Left ventricle myocardium inferior (tissue), 1 donor: ENCODE results near the gene ANKFY1. TPM values are rescaled to one million over a fixed set of nuclear protein-coding genes. Genes with fewer than 3 reads are reported as not detected.

ENCODE experiments used
- DNase-seq: peaks from one replicate; pipeline ENCODE4 v3.0.0-alpha.2; 2020
- H3K27ac ChIP-seq: fragments of 200-600 bp; replicated peaks from 2 replicates; pipeline ENCODE4 v1.8.0; 2021
- H3K27me3 ChIP-seq: fragments of 200-600 bp; 2 replicates; pipeline ENCODE4 v1.8.0; 2021; ENCODE audit warnings: low read depth
- H3K36me3 ChIP-seq: fragments of 200-600 bp; 2 replicates; pipeline ENCODE4 v1.8.0; 2021
- H3K4me1 ChIP-seq: fragments of 200-600 bp; 2 replicates; pipeline ENCODE4 v1.8.0; 2021
- H3K4me3 ChIP-seq: fragments of 200-600 bp; 2 replicates; pipeline ENCODE4 v1.8.0; 2021; ENCODE audit warnings: mild to moderate bottlenecking, moderate library complexity
- H3K9me3 ChIP-seq: fragments of 200-600 bp; replicated peaks from 2 replicates; pipeline ENCODE4 v1.8.0; 2021
- CTCF ChIP-seq: fragments of 200-600 bp; IDR thresholded peaks from 2 replicates; pipeline ENCODE4 v1.8.0; 2021; ENCODE audit warnings: antibody characterized with exemption, mild to moderate bottlenecking, borderline replicate concordance
- intact Hi-C: fragments of 100-400 bp; cut with micrococcal nuclease; formaldehyde crosslinking; loops from one replicate; pipeline ENCODE4 v1.11.0; 2022
- total RNA-seq: library from RNA; stranded (reverse); fragmentation: NEBNext Ultra II Directional; extraction: Animal tissue kit (Norgen Biotek cat#: 25700); gene quantifications from one replicate; pipeline ENCODE4 v1.2.1, GENCODE V29; 2021
- donor health status: DM: no; HTN: yes; CAD: no; lungs with severe emphysema.

Gene ANKFY1
- total RNA-seq, 1 donor from 2014 or later, result 22.9 TPM

GRCh38 chr17:4147751-4148310 is 115.9 kb downstream of the ANKFY1 start:
- Histone ChIP-seq H3K27me3 (no peaks in the 10 kb centered on the region), H3K27ac (no peak overlapping the region), H3K36me3 (peaks cover 14% of the 10 kb centered on the region), H3K9me3 (no peaks in the 10 kb centered on the region), H3K4me3 (no peak overlapping the region), H3K4me1 (peaks cover 8% of the 10 kb centered on the region)
- no peak for TF ChIP-seq CTCF
- DNase-seq, result no peak
- intact Hi-C loops, result no loop called here

GRCh38 chr17:4146641-4147040 is 117.1 kb downstream of the ANKFY1 start:
- Histone ChIP-seq H3K27me3 (no peaks in the 10 kb centered on the region), H3K4me3 (no peak overlapping the region), H3K4me1 (peaks cover 19% of the 10 kb centered on the region), H3K27ac (no peak overlapping the region), H3K9me3 (no peaks in the 10 kb centered on the region), H3K36me3 (peaks cover 13% of the 10 kb centered on the region)
- intact Hi-C loops, result no loop called here
- no peak for DNase-seq
- no peak for TF ChIP-seq CTCF

- intact Hi-C loops, result no loop called here
- Histone ChIP-seq H3K4me3 (peak overlapping the region; percentile 93), H3K27ac (peak overlapping the region; percentile 100), H3K36me3 (no peaks in the 10 kb centered on the region), H3K4me1 (peaks cover 42% of the 10 kb centered on the region), H3K9me3 (no peaks in the 10 kb centered on the region), H3K27me3 (no peaks in the 10 kb centered on the region)
- no peak for DNase-seq
- TF ChIP-seq CTCF, result no peak
Observed at GRCh38 chr17:4144422-4144747, 119.4 kb downstream of the ANKFY1 start.

- intact Hi-C loops, result no loop called here
- H3K4me3 ChIP-seq, result peak overlapping the region; percentile 93
- no peaks in the 10 kb centered on the region for H3K27me3 ChIP-seq
- H3K4me1 ChIP-seq, result peaks cover 48% of the 10 kb centered on the region
- no peaks in the 10 kb centered on the region for H3K36me3 ChIP-seq
- peak; percentile 92 for DNase-seq
- H3K27ac ChIP-seq, result peak overlapping the region; percentile 100
- no peaks in the 10 kb centered on the region for H3K9me3 ChIP-seq
- TF ChIP-seq CTCF, result no peak
Observed at GRCh38 chr17:4143563-4144421, 120.0 kb downstream of the ANKFY1 start.

- Histone ChIP-seq H3K27me3 (no peaks in the 10 kb centered on the region), H3K36me3 (no peaks in the 10 kb centered on the region), H3K27ac (peak overlapping the region; percentile 100), H3K4me3 (peak overlapping the region; percentile 93), H3K9me3 (no peaks in the 10 kb centered on the region), H3K4me1 (peaks cover 62% of the 10 kb centered on the region)
- peak; percentile 24 for DNase-seq
- no peak for TF ChIP-seq CTCF
- intact Hi-C loops, result no loop called here
Observed at GRCh38 chr17:4142107-4142900, 121.5 kb downstream of the ANKFY1 start.
